ENCODE measurements around the gene LAMA5.

Gene LAMA5

GRCh38 chr20:62393335-62393665 is 26.2 kb upstream of the LAMA5 start:
- no peak for TF ChIP-seq CTCF (IDR thresholded peaks at IDR 0.05; ENCODE audit: control extremely low read depth, extremely low read depth, low read depth, missing control alignments)
- no peak for DNase-seq (ENCODE audit: extremely low spot score)
- ChIA-PET CTCF (interaction anchor here (1.0 to 4.0 kb wide), 3 partner anchors 8 to 223 kb away, joined by 3 to 12 read pairs (median 3); no protein-coding TSS in a partner anchor), POLR2A (no interaction called here)

GRCh38 chr20:62392621-62393334 is 25.7 kb upstream of the LAMA5 start:
- TF ChIP-seq CTCF (IDR thresholded peaks at IDR 0.05; ENCODE audit: control extremely low read depth, extremely low read depth, low read depth, missing control alignments): no peak
- CTCF ChIA-PET: interaction anchor here (1.0 to 4.0 kb wide), 2 partner anchors 10 to 224 kb away, joined by 3 to 12 read pairs; no protein-coding TSS in a partner anchor
- POLR2A ChIA-PET: no interaction called here
- DNase-seq (ENCODE audit: extremely low spot score): no peak

GRCh38 chr20:62392077-62392418 is 24.9 kb upstream of the LAMA5 start:
- TF ChIP-seq CTCF (IDR thresholded peaks at IDR 0.05; ENCODE audit: control extremely low read depth, extremely low read depth, low read depth, missing control alignments): no peak
- CTCF ChIA-PET: interaction anchor here (4.0 kb wide), 1 partner anchor 9 kb away, joined by 12 read pairs; no protein-coding TSS in a partner anchor
- POLR2A ChIA-PET: no interaction called here
- DNase-seq (ENCODE audit: extremely low spot score): no peak

GRCh38 chr20:62391165-62392076 is 24.3 kb upstream of the LAMA5 start:
- no peak for TF ChIP-seq CTCF (IDR thresholded peaks at IDR 0.05; ENCODE audit: control extremely low read depth, extremely low read depth, low read depth, missing control alignments)
- CTCF ChIA-PET: interaction anchor here (1.1 to 1.2 kb wide), 2 partner anchors 9 to 19 kb away, joined by 4 read pairs; no protein-coding TSS in a partner anchor
- POLR2A ChIA-PET: no interaction called here
- no peak for DNase-seq (ENCODE audit: extremely low spot score)

- CTCF ChIA-PET: interaction anchor here (1.1 to 1.2 kb wide), 3 partner anchors 8 to 20 kb away, joined by 4 read pairs; no protein-coding TSS in a partner anchor
- DNase-seq (ENCODE audit: extremely low spot score): no peak
- POLR2A ChIA-PET: no interaction called here
- TF ChIP-seq CTCF (IDR thresholded peaks at IDR 0.05; ENCODE audit: control extremely low read depth, extremely low read depth, low read depth, missing control alignments): no peak
These were observed 23.4 kb upstream of the LAMA5 start for GRCh38 chr20:62390317-62391164.

- DNase-seq (ENCODE audit: extremely low spot score): no peak
- TF ChIP-seq CTCF (IDR thresholded peaks at IDR 0.05; ENCODE audit: control extremely low read depth, extremely low read depth, low read depth, missing control alignments): no peak
- ChIA-PET POLR2A (no interaction called here), CTCF (interaction anchor here (0.9 to 1.1 kb wide), 2 partner anchors 11 to 21 kb away, joined by 3 to 4 read pairs; no protein-coding TSS in a partner anchor)
These were observed 22.5 kb upstream of the LAMA5 start for GRCh38 chr20:62389601-62390087.
